Measurements from ENCODE around the gene ZNF618.

The ZNF618 gene

DNA sequence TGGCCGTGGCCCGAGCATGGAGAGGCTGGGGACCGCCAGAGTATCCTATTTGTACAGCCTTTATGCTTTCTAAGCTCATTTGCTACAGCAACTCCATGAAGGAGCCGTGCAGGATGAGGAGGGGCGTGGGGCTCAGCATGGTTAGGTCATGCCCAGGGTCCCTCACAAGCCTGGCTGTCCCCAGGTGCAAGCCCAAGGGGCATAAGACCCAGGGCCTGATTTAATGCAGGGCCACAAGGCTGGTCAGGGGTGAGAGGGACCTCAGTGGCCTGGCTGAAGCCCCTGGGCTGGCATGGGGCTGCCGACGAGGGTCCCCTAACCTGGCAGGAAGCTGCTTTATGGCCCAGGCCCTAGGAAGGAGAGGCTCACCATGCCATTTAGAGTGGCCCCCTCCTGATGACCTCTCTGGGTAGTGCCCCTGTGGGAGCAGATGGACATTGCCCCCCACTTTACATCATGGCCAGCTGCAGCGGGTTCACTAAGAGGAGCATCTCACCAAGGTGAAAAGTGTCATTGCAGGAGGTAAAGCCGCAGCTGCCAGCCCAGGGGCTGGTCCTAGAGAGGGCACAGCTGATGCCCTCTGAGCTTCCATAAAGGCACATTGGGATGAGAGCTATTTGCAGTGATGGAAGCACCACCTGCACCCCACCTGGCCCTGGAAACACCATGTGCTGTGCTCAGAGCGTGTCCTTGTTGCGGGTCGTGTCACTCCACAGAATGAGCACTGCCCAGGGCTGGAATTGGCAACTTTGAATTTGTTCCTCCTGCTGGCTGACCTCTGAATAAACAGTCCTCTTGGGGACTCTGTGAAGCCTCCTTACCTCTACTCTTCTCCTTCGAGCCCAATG is 58.9 kb downstream of the ZNF618 start:
- no peak for DNase-seq

DNA sequence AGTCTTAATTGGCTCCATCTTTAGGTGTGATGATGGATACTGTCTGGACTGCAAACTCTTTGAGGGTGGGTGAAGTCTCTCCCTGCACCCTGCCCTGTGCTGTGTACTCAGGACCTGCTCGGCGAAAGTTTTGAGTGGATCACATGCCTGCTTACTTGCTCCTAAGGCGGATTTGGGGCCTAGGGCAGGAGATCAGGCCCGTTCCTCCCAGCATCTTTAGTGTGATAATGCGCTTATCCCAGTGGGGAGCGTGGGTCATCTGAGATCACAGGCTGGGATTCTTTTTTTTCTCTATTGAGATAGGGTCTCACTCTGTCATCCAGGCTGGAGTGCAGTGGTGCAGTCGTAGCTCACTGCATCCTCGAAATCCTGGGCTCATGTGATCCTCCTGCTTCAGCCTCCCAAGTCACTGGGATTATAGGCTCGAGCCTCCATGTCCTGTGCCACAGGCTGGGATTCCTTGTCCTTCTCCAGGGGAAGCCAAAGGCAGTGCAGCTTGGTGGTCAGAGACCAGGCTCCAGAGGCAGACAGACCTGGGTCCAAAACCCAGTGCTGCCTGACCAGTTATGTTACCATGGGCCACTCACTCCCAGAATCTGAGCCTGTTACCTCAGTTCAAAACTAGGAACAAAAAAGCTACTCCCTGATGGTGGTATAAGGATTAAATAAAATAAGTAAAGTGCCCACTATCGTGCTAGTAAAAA is 59.7 kb downstream of the ZNF618 start:
- no peak for DNase-seq

DNA sequence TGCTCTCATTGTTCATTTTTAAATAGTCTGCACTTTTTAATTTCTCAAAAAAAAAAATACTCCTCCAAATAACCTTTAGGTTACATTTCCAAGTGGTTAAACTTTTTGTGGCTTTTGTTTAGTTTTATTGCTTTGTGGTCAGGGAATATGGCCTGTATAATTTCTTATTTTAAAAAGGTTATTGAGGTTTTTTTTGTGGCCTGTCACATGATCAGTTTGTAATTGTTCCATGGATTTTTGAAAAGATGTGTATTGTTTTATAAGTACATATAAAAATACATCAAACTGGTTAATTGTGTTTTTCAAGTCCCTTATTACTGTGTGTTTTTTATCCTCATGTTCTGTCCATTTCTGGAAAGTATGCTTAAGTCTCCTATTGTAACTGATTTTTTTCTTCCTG is 64.0 kb downstream of the ZNF618 start:
- DNase-seq: no peak

DNA sequence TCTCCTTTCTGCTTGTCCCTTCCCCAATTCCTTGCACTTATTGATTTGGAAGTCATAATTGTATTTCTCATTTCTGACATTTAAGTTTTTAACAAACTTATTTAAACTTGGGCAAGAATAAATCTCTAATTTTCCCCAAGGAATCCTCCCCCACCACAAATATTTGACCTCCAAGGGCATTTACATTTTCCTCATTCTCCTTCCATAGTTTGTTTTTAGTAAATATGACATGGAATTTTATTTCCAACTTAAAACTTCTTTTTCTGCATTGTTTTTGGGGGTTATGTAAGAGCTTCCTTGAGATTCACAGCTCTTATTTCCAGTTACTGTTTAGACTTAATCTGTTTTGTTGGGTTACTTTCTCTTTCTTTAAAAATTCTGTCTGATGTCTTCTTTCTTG is 64.9 kb downstream of the ZNF618 start:
- DNase-seq: no peak

DNA sequence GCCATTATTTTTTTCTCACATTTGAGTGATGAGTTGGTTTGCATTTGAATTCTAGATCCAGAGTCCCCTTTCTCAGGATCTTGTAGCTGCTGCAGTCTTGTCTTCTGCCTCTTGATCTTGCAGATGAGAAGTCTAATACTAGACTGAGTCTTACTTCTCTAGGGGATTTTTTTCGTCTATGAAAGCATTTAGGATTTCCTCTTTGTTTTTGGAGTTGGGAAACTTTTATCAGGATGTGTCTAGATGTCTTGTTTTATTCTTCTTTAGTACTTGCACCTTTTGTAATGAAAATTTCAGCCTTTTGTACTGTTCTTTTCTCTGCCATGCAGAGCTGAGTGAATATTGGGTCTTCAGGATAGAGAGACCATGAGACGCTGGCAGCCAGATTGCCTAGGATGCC is 65.4 kb downstream of the ZNF618 start:
- no peak for DNase-seq

DNA sequence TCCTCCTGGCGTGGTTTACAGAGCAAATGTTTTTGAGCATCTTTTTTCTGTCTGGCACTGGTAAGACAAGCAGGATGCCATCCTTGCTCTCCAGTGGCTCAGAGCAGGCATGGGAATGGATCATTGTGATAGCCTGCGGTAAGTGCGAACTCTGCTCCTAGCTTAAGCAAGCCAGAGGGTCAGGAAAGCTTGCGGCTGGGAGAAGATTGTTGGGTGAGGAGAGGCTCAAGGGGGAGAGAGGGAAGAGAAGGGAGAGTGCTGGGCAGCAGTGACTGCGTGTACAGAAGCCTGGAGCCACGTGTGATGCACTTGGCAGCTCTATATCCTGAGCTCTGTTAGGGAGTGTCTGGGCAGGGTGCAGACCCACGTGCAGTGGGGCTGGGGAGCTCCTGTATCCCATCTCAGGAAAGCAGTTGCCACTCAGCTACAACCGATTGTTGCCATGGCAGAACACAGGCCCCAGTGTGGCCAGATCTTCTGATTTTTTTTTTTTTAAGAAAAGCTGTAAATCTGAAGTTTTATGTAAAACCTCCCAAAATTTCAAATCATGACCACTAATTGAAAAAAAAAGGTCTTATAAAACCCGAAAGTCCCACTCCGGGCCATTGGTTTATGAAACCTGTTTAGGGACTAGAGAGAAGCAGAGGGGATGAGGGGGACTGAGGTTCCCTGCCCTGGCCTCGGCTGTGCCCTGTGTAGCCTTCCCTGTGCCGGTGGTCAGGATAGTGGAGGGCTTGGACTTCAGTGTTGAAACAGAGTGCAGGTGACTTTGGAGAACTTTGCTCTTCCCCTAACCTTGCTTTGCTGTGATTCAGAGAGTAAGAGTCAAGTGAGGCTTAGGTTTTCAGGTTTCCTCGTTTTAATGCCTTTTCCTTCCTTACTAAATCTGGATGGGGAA is 67.3 kb downstream of the ZNF618 start:
- DNase-seq: no peak

DNA sequence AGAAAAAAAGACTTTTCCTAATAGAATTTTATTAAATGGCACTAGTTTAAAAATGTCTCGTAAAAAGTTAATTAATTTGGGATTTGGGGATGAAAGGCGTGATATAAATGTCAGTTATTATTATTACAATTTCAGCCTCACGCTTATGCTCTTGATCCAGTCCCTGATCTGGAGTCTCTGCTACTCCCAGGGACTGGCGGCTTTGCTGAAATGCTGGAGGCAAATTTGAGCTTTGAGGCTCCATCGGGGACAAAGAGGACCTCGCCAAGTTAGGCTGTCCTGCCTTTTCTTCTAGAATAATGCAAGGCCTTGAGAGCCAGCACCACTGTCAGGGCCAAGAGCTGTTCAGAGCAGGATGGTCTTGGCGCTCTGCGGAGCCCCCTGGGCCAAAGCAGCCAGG is 69.7 kb downstream of the ZNF618 start:
- DNase-seq: no peak

DNA sequence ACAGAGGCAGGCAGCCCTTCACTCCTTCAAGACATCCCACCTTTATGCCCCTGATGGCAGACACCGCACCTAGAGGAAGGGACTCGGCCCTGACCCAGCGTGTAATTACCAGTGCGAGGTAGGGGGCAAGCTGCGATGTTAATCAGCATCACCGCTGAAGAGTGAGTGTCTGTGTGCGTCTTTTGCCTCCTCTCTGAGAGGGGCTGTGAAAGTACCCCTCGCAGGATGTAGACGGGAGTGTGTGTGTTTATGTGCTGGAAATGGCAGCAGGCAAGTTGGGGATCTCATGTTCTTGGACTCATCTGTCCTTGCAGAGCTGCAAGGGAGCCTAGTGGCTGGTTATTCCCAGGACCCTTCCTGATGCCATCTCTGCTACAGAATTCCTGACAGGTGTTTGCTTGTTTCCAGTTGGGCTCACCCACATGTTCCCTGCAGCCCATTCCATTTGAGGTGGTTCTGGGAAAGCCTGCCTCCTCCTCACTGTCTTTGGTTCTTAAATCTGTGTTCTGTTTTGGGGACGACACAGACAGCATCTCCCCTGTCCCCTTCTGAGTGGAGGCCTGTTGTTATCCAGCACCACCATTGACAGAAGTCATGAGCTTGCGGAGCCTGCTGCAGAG is 70.5 kb downstream of the ZNF618 start:
- no peak for DNase-seq

DNA sequence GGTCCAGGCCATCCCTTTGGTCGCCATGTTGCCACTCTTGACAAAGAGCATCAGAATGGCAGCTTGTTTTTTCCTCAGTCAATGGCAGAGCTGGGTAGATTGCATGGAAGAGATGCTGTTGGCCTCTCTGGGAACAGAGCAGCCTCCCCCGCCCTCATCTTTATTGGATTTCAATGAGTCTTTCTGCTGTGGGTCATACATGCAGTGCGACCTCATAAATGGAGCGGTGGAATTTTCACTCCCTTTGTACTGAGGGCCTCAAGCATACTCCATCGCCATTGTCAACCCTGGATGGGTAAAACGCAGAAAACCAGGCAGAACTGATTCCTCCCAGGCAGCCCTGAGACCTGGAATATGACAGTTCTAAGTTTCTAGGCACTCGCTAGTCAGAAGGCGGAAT is 71.8 kb downstream of the ZNF618 start:
- no peak for DNase-seq

DNA sequence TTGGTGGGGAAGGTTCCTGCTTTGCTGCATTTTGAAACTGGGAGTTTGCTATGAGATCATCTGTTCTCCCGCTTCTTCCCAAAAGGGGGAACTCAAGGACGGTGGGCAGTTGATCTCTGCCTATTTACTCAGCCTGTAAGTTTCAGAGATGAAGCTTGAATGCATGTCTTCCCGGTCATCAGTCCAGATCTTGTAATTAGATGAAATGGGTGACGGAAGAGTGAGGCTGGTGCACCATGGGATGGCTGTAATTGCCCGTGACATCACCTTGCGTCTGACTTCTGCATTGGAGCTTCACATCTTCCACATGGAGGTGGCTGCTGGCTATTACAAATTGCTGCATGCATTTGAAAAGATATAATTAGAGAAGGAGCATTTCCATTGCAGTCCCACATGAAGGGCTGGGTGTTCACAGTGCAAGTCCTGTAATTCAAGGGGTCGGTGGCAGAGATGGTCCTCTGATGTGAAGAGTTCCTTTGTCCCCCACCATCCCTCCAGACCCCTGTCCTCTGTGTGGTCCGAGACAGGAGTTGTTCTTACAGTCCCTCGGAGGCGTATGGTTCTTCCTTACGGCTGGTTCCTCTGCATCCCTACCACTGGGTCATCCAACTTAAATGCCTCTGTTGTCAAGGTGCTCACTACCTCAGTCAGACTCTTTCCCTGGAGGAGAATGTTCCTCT is 72.9 kb downstream of the ZNF618 start:
- no peak for DNase-seq

DNA sequence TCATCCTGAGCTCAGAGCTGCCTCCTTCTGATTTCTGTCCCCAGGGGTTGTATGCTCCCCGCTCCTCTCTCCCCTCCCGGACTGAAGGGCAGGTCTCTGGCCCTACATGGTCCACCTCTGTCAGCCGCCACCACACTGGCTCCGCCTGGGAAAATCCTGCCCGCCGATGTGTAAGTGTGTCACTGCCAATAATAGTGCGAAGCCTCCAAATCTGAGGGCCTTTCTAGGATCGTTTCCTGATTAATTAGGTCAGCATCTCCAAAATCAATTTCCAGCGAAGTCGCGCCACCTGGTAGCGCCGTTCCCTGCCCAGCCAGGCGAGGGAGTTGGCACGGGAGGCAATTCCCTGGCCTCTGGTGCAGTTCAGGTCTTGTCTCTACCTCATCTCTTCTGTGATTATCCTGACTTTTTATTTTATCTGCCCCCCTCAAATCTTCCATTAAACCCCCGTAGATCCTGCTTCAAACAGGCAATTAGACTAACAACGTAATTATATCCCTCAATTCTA is 73.5 kb downstream of the ZNF618 start:
- DNase-seq: no peak

DNA sequence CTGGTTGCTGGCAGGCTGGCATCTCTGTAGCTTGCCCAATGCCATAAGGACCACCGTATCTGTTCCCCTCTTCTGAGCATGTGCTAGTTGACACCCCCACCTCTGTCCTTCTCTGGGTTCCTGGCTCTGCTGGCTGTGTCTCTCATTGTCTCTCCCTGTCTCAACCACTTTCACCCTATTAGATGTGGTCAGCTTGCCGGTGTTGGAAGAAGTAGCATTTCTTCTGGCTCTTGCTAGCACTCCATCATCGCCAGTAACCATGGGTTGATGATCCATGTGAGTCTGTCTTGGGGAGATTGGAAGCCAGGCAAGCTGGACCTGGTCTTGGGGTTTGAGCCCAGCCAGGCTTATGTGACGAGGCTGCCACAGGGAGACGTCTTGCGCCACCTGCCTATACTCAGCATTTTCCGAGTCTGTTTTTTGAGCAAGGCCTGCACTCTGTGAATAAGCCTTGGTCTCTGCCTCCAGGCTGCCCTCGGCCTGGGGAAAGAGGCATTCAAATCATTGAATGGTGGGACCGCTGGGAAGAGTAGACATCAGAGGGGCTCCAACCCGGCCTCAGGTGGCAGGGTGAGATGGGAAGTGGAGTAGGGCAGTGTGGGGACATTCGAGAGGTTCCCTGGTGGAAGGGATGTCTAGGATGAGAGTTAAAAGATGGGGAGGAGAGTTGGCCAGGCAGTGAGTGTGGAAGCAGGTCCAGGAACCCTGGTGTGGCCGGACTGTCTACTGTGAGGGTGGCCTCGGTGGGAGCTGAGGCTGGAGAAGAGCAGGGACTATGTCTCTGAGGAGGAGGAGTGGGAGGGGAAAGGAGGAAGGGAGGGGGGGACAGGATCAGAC is 74.3 kb downstream of the ZNF618 start:
- DNase-seq: no peak

DNA sequence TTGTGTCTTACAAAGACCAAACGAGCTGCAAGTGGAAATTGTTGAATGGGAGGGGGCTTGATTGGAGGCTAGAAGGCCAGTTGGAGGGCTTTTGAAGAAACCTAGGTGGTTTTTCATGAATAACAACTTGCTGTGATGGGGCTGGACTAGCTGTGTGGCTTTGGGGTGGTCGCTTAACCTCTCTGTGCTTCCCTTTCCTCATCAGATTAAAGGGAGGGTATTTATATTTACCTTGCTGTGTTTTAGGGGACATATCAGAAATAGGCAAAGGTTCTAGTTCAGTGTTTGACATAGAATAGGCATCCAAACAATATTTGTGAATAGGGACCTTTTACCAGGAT is 74.9 kb downstream of the ZNF618 start:
- no peak for DNase-seq

DNA sequence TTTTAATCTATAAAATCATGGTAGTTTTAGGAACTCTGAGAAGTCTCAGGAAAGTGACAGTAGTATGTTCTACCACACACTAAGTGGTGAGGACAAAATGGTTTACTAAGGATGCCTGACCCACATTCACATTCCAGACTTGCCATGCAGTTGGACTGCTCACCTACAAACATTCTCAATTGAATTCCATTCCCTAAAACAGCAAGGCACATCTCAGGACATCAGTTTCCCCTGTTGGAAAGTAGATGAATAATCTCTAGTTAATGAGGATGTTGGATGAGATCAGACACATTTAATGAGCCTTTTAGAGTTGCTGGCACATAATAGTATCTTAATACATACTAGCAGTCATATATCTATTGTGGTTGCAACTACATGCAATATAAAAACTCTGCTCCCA is 76.6 kb downstream of the ZNF618 start:
- no peak for DNase-seq

DNA sequence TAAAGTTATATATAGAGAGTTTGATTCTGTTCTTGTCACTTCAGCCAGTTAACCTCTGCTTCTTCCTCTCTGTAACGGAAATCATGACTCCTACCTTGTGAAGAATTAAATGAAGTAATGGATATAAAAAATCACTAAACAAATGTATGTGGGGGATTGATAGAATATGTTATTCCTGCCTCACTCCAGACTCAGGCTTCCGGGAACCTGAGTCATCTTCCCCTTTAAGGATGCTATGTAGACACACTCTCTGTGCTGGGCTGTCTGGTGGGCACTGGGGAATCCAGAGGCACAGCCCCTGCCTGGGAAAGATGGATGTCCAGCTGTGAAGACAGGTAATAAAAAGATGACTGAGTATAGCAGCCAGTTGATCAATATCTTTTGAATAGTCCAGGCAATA is 77.4 kb downstream of the ZNF618 start:
- no peak for DNase-seq

DNA sequence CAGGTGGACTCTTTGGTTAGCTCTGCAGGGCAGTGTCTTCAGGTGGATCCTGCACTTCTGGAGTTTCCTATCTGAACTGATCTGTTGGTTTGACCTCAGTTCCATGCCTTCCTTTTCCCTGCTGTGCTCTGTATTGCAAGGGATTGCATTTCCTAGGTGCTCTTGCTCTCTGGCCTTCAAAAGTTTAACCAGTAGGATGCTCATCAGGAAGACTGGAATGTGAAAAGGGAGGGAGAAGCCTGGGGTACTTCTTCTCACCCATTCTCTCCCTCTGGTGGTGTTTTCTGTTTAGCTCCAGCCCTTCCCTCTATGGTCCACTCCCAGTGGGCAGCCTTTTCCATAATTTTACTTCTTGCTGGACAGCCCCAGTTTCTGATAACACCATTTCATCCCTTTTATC is 78.5 kb downstream of the ZNF618 start:
- DNase-seq: no peak

DNA sequence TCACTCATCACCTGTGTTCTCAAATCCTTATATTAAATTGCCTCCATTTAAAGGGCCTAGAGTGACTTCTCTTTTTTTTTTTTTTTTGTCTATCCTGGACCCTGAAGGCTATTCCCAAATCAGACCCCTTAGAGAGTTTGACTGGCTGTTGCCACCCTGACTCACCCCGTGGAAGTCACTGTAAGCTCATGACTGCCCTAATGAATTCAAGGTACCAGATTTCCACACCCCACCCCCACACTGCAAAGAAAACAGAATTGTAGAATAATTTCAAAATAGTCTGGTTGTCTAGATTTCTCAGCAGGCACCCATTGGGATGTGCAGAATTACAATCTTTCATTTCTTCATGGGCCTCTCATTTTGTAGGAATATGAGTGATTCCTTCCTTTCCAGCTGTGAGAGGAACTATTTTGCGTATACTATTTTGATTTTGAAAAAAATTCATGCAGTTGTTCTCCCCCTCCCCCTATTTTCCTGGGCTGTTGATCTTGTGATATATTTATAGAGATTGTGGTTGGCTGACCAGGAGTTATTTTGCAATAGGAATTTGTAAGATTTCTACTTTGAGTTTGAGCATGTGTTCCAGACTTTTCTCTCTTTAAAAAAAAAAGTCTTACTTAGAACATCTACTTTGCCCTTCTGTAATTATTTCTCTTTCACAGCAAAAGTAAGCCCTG is 79.1 kb downstream of the ZNF618 start:
- DNase-seq: no peak

DNA sequence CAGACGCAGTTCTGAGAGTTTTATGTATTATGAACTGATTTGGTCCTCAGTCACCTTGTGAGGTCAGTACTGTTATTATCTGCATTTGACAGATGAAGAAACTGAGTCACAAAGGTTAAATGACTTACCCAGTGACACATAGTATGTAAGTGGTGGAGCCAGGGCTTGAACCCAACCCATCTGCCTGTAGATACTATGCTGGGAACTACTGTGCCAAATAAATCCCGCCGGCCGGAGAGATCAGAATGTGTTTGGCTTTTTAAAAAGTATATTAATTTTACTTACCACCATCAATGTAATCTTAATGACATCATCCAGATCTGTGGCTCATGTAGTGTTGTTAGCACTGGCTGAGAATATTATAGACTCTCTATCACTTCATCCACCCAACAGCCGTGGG is 80.8 kb downstream of the ZNF618 start:
- DNase-seq: no peak

DNA sequence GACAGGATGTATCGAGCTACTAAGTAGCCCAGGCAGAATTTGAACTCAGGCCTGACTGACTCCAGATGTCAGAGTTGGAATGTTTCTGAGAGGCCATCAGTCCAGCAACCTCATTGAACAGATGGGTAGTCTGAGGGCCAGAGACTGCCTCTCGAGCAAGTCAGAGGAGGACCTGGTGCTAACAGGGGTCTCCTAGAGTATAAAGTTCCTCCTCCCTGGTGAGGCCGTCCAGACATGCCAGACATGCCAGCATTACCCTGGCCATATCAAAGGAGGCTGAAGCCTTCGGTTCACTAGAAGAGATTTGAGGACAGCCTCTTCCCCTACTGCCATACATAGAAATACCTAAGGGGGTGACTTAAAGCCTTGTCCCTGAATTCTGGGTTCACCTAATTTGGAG is 81.2 kb downstream of the ZNF618 start:
- DNase-seq: no peak

DNA sequence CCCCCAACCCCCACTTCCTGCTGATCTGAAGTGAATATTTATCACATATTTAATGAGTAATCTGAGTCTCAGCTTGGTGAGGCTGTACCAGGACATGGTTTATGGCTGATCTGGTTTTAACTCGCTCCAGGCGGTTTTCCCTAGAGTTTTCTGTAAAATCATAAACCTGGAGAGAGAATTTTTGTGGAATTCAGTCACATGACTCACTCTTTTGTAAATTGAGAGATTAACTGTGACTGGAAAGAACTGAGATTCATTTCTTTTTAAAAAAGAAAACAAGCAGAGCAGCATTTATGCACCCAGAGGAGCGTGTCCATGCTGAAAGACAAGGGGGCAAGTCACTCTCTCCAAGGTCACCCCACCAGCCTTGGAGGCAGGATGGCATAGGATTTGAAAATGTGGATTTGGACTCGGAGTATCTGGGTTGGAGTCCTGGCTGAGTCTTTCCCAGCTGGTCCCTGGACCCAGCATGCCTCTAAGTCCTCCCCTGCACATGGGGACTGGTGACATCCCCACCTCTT is 81.8 kb downstream of the ZNF618 start:
- no peak for DNase-seq

DNA sequence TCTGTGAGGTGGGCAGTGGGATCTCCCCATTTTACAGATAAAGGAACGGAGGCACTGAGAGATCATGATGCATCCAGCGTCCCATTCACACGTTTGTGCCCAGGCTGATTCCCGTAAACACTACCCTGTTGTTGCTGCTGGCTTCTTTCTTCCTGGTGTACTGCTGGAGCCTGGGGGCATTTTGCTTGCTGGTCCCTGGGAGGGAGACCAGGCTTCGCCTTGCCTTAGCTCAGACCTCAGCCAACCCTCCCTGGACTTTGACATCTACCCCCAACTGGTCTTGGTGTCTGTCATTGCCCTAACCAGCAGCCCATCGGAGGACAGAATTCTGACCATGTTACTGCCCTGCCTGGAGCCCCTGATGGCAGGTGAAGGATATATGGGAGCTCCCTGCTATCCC is 82.4 kb downstream of the ZNF618 start:
- no peak for DNase-seq
